Putamen (tissue), 1 donor: ENCODE results near the gene CAB39L.

Source experiments
- DNase-seq: peaks from one replicate; pipeline ENCODE4 v3.0.0-alpha.2; 2016; ENCODE audit warnings: low spot score

CAB39L gene

GRCh38 chr13:49399801-49400472 lies 43.9 kb downstream of the CAB39L start:
- DNase-seq, result no peak

GRCh38 chr13:49395878-49396380 lies 47.9 kb downstream of the CAB39L start:
- DNase-seq, result no peak

- no peak for DNase-seq
These were observed 48.4 kb downstream of the CAB39L start for GRCh38 chr13:49395451-49395865.

- DNase-seq, result no peak
These were observed 55.7 kb downstream of the CAB39L start for GRCh38 chr13:49388091-49388635.

- no peak for DNase-seq
These were observed 57.2 kb downstream of the CAB39L start for GRCh38 chr13:49386664-49387063.

- no peak for DNase-seq
These were observed 67.7 kb downstream of the CAB39L start for GRCh38 chr13:49376121-49376520.

- no peak for DNase-seq
These were observed 69.1 kb downstream of the CAB39L start for GRCh38 chr13:49374585-49375290.

GRCh38 chr13:49373716-49374115 lies 70.1 kb downstream of the CAB39L start:
- no peak for DNase-seq

GRCh38 chr13:49371943-49372613 lies 71.8 kb downstream of the CAB39L start:
- DNase-seq, result no peak

GRCh38 chr13:49370371-49370770 lies 73.5 kb downstream of the CAB39L start:
- no peak for DNase-seq

GRCh38 chr13:49369866-49370265 lies 74.0 kb downstream of the CAB39L start:
- no peak for DNase-seq

- no peak for DNase-seq
These were observed 75.2 kb downstream of the CAB39L start for GRCh38 chr13:49368688-49369087.

- DNase-seq, result no peak
These were observed 76.0 kb downstream of the CAB39L start for GRCh38 chr13:49367640-49368422.

GRCh38 chr13:49366841-49367240 lies 77.0 kb downstream of the CAB39L start:
- no peak for DNase-seq

- DNase-seq, result no peak
These were observed 86.2 kb downstream of the CAB39L start for GRCh38 chr13:49357694-49358093.

- DNase-seq, result no peak
These were observed 87.6 kb downstream of the CAB39L start for GRCh38 chr13:49356223-49356622.

GRCh38 chr13:49354719-49355118 lies 89.1 kb downstream of the CAB39L start:
- DNase-seq, result no peak

GRCh38 chr13:49353908-49354307 lies 90.0 kb downstream of the CAB39L start:
- DNase-seq, result no peak

- DNase-seq, result no peak
These were observed 92.0 kb downstream of the CAB39L start for GRCh38 chr13:49351871-49352270.

- no peak for DNase-seq
These were observed 95.1 kb downstream of the CAB39L start for GRCh38 chr13:49348751-49349150.

- DNase-seq, result no peak
These were observed 96.0 kb downstream of the CAB39L start for GRCh38 chr13:49347650-49348385.
